Common myeloid progenitor, CD34-positive (primary cell): ENCODE data around the gene DDX49.

Source experiments
- CTCF ChIA-PET: fragments of 350-600 bp; sonication (Branson Sonifier 250); formaldehyde crosslinking; loops from one replicate; lab custom pipeline; 2021; ENCODE audit warnings: antibody characterized with exemption; lab: Charles Lee
- POLR2A ChIA-PET: fragments of 350-600 bp; sonication (Branson Sonifier 250); formaldehyde crosslinking; loops from one replicate; lab custom pipeline; 2021; ENCODE audit warnings: antibody characterized with exemption; lab: Charles Lee
- DNase-seq, 3 donors: peaks; one replicate each; pipeline versions ENCODE4 v3.0.0 to v3.0.0-alpha.2; 2013
- H3K27ac ChIP-seq, 2 experiments: 1 replicate in 1 of 2; 2 replicates in 1 of 2; pipeline ENCODE4 v1.7.0; 2013; ENCODE audit warnings: inconsistent platforms in 2 of 2, low read length in 2 of 2, mild to moderate bottlenecking in 2 of 2, low read depth in 1 of 2, moderate library complexity in 1 of 2; ENCODE audit not compliant: severe bottlenecking in 2 of 2, insufficient read depth in 1 of 2, poor library complexity in 1 of 2
- H3K27me3 ChIP-seq, 5 experiments: replicated peaks in 2 of 5; 1 replicate in 3 of 5; 2 replicates in 2 of 5; pipeline versions ENCODE4 v1.6.1 to v1.7.0; 2013; ENCODE audit warnings: low read length in 4 of 5, mild to moderate bottlenecking in 2 of 5, moderate library complexity in 2 of 5, inconsistent platforms in 1 of 5; ENCODE audit not compliant: insufficient read depth in 5 of 5, control insufficient read depth in 4 of 5
- H3K36me3 ChIP-seq, 4 experiments: 1 replicate in 2 of 4; 2 replicates in 2 of 4; pipeline versions ENCODE4 v1.6.1 to v1.7.0; 2013; ENCODE audit warnings: low read length in 3 of 4, control low read depth in 1 of 4, mild to moderate bottlenecking in 1 of 4; ENCODE audit not compliant: control insufficient read depth in 4 of 4, insufficient read depth in 4 of 4
- H3K4me1 ChIP-seq, 4 experiments: 1 replicate in 3 of 4; 2 replicates in 1 of 4; pipeline versions ENCODE4 v1.6.1 to v1.7.1; 2013; ENCODE audit warnings: low read length in 3 of 4, mild to moderate bottlenecking in 3 of 4, control low read depth in 1 of 4, inconsistent platforms in 1 of 4, moderate library complexity in 1 of 4; ENCODE audit not compliant: control insufficient read depth in 4 of 4, insufficient read depth in 4 of 4; ENCODE audit errors: control extremely low read depth in 1 of 4
- H3K4me3 ChIP-seq, 7 experiments: 1 replicate in 4 of 7; 2 replicates in 3 of 7; pipeline versions ENCODE4 v1.5.1 to v1.7.0; 2013; ENCODE audit warnings: mild to moderate bottlenecking in 7 of 7, low read length in 6 of 7, moderate library complexity in 6 of 7, inconsistent platforms in 2 of 7, low read depth in 2 of 7, control low read depth in 1 of 7; ENCODE audit not compliant: insufficient read depth in 4 of 7, control insufficient read depth in 1 of 7; ENCODE audit errors: extremely low read depth in 1 of 7
- H3K9me3 ChIP-seq, 5 experiments: 1 replicate in 4 of 5; 2 replicates in 1 of 5; pipeline versions ENCODE4 v1.6.1 to v1.7.1; 2013; ENCODE audit warnings: low read length in 4 of 5, mild to moderate bottlenecking in 2 of 5, inconsistent platforms in 1 of 5, low read depth in 1 of 5, moderate library complexity in 1 of 5; ENCODE audit not compliant: control insufficient read depth in 4 of 5, insufficient read depth in 2 of 5; ENCODE audit errors: control extremely low read depth in 1 of 5
- WGBS: methylation state at CpG from one replicate; pipeline ENCODE4 v1.1.5; 2013; ENCODE audit not compliant: insufficient coverage; 5-methylcytosine and 5-hydroxymethylcytosine counted together

The DDX49 gene

GRCh38 chr19:18942692-18943091, 23.2 kb downstream of the DDX49 start:
- H3K27ac ChIP-seq = no peak overlapping the region
- WGBS = 98% methylated on average over 6 of the region's 6 CpGs
- H3K27me3 ChIP-seq = peaks cover 0 to 43% (median 14%) of the 10 kb centered on the region in 5 experiments
- H3K4me1 ChIP-seq = peaks cover 0 to 15% (median 15%) of the 10 kb centered on the region in 4 experiments
- no peaks in the 10 kb centered on the region for H3K9me3 ChIP-seq
- H3K4me3 ChIP-seq = no peak overlapping the region
- DNase-seq = no peak
- ChIA-PET POLR2A (no interaction called here), CTCF (no interaction called here)
- H3K36me3 ChIP-seq = no peaks in the 10 kb centered on the region

DNA sequence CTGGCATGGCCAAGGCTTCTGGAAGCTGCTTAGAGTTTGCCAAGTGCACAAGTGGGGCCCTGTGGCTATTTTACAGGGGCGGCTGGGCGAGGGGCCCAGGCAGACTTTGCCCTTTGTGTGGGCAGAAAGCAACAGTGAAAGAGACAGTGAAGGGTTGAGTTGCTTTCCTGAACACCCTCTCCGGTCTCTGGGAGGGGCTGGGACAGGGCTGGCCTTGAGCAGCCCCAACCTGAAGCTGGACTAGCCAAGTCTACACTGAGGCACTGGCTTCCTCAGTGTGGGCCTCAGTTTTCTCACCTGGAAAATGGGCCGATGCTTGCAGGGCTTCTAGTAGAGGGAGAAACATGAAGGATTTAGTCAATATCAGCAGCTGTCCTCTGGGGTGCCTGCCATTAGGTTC, 23.9 kb downstream of the DDX49 start:
- CTCF ChIA-PET = interaction anchor here (0.7 to 0.9 kb wide), 2 partner anchors 9 to 27 kb away, joined by 3 read pairs; no protein-coding TSS in a partner anchor
- WGBS = 93% methylated on average over 4 of the region's 4 CpGs

GRCh38 chr19:18945297-18945696, 25.8 kb downstream of the DDX49 start:
- CTCF ChIA-PET = no interaction called here
- Histone ChIP-seq H3K9me3 (no peaks in the 10 kb centered on the region), H3K27ac (no peak overlapping the region), H3K4me1 (peaks cover 0 to 11% (median 10%) of the 10 kb centered on the region in 4 experiments), H3K4me3 (no peak overlapping the region), H3K27me3 (peaks cover 0 to 21% (median 9%) of the 10 kb centered on the region in 5 experiments), H3K36me3 (no peaks in the 10 kb centered on the region)
- 89% methylated on average over 9 of the region's 9 CpGs for WGBS
- DNase-seq = no peak
- POLR2A ChIA-PET = no interaction called here

More for the DNA sequence above, 23.9 kb downstream of the DDX49 start:
- POLR2A ChIA-PET = no interaction called here
- no peak for DNase-seq
- Histone ChIP-seq H3K27me3 (peaks cover 0 to 40% (median 14%) of the 10 kb centered on the region in 5 experiments), H3K9me3 (no peaks in the 10 kb centered on the region), H3K4me1 (peaks cover 0 to 15% (median 15%) of the 10 kb centered on the region in 4 experiments), H3K36me3 (no peaks in the 10 kb centered on the region), H3K4me3 (no peak overlapping the region), H3K27ac (no peak overlapping the region)

DNA sequence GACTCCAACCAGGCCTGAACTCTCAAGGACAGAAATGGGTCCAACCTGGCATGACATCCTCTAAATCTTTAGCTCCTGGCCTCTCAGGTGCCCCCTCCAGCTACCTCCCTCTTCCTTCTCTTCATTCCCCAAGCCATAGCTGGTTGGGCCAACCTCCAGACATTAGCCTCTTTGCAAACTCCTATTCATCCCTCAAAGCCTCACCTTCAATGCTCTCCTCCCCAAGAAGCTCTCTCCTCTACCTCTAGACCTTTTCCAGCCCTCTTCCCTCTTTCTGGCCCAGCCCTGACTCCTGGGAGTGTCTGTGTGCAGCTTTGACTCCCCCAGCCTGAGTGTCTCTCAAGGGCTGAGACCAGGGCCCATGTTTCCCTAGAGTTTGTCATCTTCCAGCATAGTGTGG, 26.8 kb downstream of the DDX49 start:
- no peak for DNase-seq
- Histone ChIP-seq H3K27me3 (peaks cover 0 to 15% (median 4%) of the 10 kb centered on the region in 5 experiments), H3K4me3 (no peak overlapping the region), H3K27ac (no peak overlapping the region), H3K36me3 (no peaks in the 10 kb centered on the region), H3K9me3 (no peaks in the 10 kb centered on the region), H3K4me1 (peaks cover 0 to 5% (median 3%) of the 10 kb centered on the region in 4 experiments)
- POLR2A ChIA-PET = no interaction called here
- CTCF ChIA-PET = no interaction called here

DNA sequence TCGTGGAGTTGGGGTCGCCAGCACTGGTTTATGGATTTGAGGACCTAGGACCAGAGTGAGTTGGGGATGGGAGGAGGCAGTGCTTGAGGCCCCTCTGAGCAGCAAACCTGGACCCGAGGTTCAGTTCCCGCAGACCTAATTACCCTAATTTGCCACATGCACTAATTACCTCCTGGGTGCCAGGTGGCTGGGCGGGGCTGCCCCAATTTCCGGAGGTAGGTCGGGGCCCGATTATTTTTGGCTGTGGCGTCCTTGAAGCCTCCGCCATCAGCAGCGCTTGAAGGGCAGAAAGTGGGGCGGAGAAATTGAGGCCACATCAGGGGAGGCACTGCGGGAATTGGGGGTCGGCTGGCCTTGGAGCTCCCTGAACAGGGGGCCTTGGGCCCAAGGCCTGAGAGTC, 27.4 kb downstream of the DDX49 start:
- Histone ChIP-seq H3K9me3 (no peaks in the 10 kb centered on the region), H3K36me3 (no peaks in the 10 kb centered on the region), H3K27ac (no peak overlapping the region), H3K4me1 (no peaks in the 10 kb centered on the region), H3K4me3 (no peak overlapping the region), H3K27me3 (peaks cover 0 to 9% (median 0%) of the 10 kb centered on the region in 5 experiments)
- ChIA-PET POLR2A (interaction anchor here (0.7 kb wide), 2 partner anchors 10 to 113 kb away, joined by 3 to 6 read pairs; no protein-coding TSS in a partner anchor), CTCF (interaction anchor here (1.4 kb wide), 1 partner anchor 9 kb away, joined by 6 read pairs; no protein-coding TSS in a partner anchor)
- 86% methylated on average over 10 of the region's 14 CpGs for WGBS
- DNase-seq = no peak

DNA sequence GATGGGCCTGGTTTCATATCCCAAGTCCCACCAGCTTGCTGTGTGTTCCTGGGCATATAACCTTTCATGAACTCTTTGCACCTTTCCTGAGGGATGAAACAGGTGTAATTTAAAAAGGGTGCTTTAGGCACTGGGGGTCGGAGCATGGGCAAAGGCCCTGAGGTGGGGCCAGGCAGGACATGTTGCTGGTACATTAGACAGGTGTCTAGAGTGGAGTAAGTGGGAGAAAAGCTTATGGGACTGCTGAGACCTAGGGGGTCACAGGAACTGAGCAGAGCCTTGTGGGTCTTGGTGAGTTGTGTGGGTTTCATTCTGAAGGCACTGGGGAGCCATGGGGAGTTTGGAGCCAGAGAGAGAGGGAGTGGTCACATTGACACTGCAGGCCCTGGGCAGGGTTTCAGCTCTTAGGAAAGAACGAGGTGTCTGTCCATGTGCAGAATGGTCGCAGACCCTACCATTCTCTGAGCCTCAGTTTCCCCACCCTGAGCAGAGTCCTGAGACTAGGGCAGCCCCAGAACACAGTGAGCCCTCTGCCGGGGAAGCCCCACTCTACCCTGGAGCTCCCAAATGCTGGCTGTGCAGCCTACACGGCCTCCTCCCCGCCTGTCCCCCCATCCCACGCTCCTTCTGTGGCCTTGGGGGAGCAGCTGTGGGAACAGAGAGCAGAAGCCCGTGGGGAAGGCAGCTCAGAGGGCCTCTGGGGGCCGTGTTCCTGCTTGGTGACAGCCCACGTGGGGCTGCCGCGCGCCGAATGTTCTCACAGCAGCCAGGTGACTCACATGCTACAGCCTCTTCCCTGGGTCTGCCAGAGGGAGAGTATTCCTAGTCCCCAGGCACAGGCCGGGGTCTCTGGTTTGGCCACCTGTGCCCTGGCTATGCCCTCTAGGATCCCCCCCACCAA, 28.8 kb downstream of the DDX49 start:
- Histone ChIP-seq H3K27ac (no peak overlapping the region), H3K4me3 (no peak overlapping the region), H3K9me3 (no peaks in the 10 kb centered on the region), H3K4me1 (no peaks in the 10 kb centered on the region), H3K36me3 (no peaks in the 10 kb centered on the region), H3K27me3 (no peaks in the 10 kb centered on the region)
- 90% methylated on average over 14 of the region's 15 CpGs for WGBS
- DNase-seq = no peak
- ChIA-PET CTCF (interaction anchor here (0.5 to 1.4 kb wide), 3 partner anchors 7 to 51 kb away, joined by 3 to 6 read pairs (median 5); no protein-coding TSS in a partner anchor), POLR2A (interaction anchor here (0.6 kb wide), 1 partner anchor 101 kb away, joined by 3 read pairs; no protein-coding TSS in a partner anchor)

GRCh38 chr19:18948976-18949356, 29.5 kb downstream of the DDX49 start:
- Histone ChIP-seq H3K36me3 (no peaks in the 10 kb centered on the region), H3K4me3 (no peak overlapping the region), H3K27ac (no peak overlapping the region), H3K4me1 (no peaks in the 10 kb centered on the region), H3K9me3 (no peaks in the 10 kb centered on the region), H3K27me3 (no peaks in the 10 kb centered on the region)
- WGBS = 96% methylated on average over 5 of the region's 5 CpGs
- POLR2A ChIA-PET = no interaction called here
- no peak for DNase-seq
- CTCF ChIA-PET = interaction anchor here (0.9 kb wide), 1 partner anchor 10 kb away, joined by 5 read pairs; no protein-coding TSS in a partner anchor
